Measurements from ENCODE around the gene PCOLCE2. TPM values are rescaled to one million over a fixed set of nuclear protein-coding genes. Genes with fewer than 3 reads are reported as not detected.

The PCOLCE2 gene
- total RNA-seq, 1 donor from 2014 or later, result 12.1 TPM

- DNase-seq (ENCODE audit: low read depth, low spot score), result no peak
These were observed 79.6 kb downstream of the PCOLCE2 start for GRCh38 chr3:142809259-142809658.

GRCh38 chr3:142808103-142808917 is 80.6 kb downstream of the PCOLCE2 start:
- peak; percentile 30 for DNase-seq (ENCODE audit: low read depth, low spot score)

GRCh38 chr3:142802891-142803290 is 86.0 kb downstream of the PCOLCE2 start:
- no peak for DNase-seq (ENCODE audit: low read depth, low spot score)

- no peak for DNase-seq (ENCODE audit: low read depth, low spot score)
These were observed 87.1 kb downstream of the PCOLCE2 start for GRCh38 chr3:142801746-142802145.

DNA sequence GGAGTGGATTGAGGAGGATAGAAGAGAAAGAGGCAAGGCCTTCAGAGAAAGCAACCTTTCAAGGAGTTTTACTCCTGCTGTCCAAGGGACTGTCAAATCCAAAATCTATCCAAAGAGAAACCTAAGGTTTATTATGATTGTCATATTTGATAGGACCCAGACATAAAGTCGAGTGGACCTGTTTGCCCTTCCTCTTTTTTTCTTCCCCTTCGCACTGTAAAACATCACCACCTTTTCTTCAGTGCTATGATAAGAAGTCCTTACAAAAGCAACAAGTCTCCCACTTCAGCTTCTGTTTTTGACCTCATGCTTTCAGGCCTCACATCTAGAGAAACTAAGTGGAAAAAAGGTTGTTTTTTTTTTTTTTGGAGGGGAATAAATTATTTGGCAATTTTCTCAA is 92.1 kb downstream of the PCOLCE2 start:
- DNase-seq (ENCODE audit: low read depth, low spot score), result no peak

GRCh38 chr3:142795332-142795731 is 93.6 kb downstream of the PCOLCE2 start:
- no peak for DNase-seq (ENCODE audit: low read depth, low spot score)

DNA sequence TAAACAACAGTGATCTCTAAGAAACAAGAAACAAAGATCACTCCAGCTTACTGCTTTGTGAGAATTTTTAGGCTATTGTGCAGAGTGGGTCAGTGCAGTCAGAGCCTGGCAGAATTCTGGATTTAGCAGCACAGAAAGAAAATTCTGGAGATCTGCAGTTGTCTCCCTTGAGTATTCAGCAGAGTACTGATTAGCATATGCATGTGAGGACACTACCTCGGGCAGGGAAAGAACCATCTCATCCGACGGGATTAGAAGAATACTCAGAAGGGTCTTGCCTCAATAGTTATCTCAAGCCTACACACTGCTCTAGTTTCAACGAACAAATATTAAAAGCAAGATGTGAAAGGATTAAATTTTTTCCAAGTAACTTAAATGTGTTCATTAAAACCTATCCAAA is 94.4 kb downstream of the PCOLCE2 start:
- no peak for DNase-seq (ENCODE audit: low read depth, low spot score)

GRCh38 chr3:142787719-142788118 is 101.2 kb downstream of the PCOLCE2 start:
- DNase-seq (ENCODE audit: low read depth, low spot score), result no peak

DNA sequence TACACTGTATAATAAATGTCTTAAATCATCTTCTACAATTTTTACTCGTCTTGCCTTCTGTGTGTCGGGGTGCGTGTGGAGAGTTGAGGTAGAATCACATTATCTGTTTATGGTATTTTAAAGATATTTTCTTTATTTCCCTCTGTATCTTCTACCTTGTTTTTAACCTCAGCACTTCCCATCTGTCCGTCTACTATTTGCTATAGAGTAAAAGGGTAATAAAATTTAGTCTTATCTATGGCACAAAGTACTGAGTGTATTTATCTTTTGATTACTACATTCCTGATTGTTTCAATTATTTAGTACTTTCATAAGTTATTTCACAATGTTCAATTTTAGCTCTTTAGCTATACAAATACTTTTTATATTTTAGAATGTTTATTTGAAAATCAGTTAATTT is 102.9 kb downstream of the PCOLCE2 start:
- no peak for DNase-seq (ENCODE audit: low read depth, low spot score)

GRCh38 chr3:142784228-142784627 is 104.7 kb downstream of the PCOLCE2 start:
- no peak for DNase-seq (ENCODE audit: low read depth, low spot score)

DNA sequence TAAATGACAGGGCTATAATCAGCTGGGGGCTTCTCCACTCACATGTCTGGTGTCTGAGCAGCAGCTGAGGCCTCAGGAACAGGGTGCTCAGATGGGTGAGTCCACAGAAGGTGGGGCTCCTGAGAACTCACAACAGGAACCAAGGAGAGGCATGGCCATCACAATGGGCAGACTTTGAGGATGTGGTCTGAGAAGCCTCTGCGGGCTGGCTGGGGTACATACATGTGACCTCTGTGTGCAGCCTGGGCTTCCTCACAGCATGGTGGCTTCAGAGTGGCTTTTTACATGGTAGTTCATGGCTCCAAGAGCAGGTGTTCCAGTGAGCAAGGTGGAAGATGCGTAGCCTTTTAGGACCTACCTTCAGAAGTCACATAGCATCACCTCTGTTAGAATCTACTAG is 106.3 kb downstream of the PCOLCE2 start:
- DNase-seq (ENCODE audit: low read depth, low spot score), result no peak

DNA sequence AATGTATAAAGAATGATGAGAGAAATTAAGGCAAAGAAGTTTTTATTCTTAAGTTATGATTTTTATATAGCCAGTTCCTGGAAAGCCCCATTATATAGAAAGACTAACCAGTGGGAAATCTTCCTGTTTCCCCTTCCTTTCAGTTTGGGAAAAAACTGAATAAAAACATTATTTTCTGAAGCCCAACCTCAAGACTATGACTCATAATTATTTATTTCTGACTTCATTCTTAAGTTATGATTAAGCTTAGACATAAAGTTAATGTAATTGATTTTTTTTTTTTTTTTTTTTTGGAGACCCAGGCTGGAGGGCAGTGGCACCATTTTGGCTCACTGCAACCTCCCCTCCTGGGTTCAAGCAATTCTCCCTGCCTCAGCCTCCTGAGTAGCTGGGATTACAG is 109.3 kb downstream of the PCOLCE2 start:
- DNase-seq (ENCODE audit: low read depth, low spot score), result no peak

DNA sequence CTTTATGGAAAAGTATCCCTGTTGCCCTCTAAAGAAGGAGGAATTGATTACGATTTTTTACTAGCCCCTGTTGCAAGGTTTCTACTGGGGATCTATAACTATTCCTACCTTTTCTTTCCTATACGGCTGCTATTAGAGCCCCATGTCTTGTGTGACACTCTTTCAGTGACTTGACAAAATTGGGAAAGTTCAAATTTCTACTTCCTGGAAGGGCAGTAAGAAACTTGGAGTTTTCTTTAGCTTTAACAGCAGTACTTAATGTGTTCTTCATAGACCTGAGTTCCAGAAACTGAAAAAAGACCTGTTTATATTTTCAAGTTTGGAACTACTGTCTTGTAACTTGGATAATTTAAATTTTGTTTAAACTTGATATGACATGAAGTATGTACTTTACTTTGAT is 110.3 kb downstream of the PCOLCE2 start:
- no peak for DNase-seq (ENCODE audit: low read depth, low spot score)

- DNase-seq (ENCODE audit: low read depth, low spot score), result no peak
These were observed 111.0 kb downstream of the PCOLCE2 start for GRCh38 chr3:142777927-142778326.

DNA sequence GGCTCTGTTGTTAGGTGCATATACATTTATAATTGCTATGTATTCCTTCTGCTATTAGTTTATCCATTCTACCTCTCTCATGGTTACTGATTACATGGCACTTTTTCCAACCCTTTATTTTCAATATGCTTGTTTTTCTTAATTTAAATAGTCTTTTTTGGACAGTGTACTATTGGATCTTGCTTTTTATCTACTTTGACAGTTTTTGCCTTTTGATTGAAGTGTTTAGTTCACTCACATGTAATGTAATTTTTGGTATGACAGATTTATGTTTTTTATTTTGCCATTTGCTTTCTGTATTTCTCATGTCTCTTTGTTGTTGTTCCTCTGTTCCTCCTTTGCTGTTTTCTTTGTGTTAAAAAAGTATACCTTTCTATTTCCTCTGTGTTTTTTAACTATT is 120.5 kb downstream of the PCOLCE2 start:
- DNase-seq (ENCODE audit: low read depth, low spot score), result no peak

Other genes with a start within 250 kb of the PCOLCE2 start
- gene TRPC1, start 165.0 kb downstream of the PCOLCE2 start, total RNA-seq, result 14.5 and 15.0 TPM in 2 replicates
- gene PAQR9, start 74.6 kb upstream of the PCOLCE2 start, total RNA-seq, result not detected in 2 replicates
- gene U2SURP, start 112.5 kb upstream of the PCOLCE2 start, total RNA-seq, result 43.7 and 49.3 TPM in 2 replicates
- gene CHST2, start 230.7 kb upstream of the PCOLCE2 start, total RNA-seq, result 5.9 and 9.2 TPM in 2 replicates

All from pulmonary artery endothelial cell (primary cell).